AG09309 (cell line): Measurements from ENCODE around the gene PLAC9.

Source experiments
- DNase-seq: peaks from one replicate; pipeline ENCODE4 v3.0.0-alpha.2; 2010; ENCODE audit warnings: low read depth
- H3K4me3 ChIP-seq: 2 replicates; pipeline ENCODE4 v1.5.1; 2011; ENCODE audit warnings: mild to moderate bottlenecking, low read depth, low read length, moderate library complexity; ENCODE audit not compliant: control insufficient read depth
- CTCF ChIP-seq: IDR thresholded peaks from 2 replicates; pipeline ENCODE4 v1.5.1; 2011; ENCODE audit warnings: mild to moderate bottlenecking, low read depth, low read length, inconsistent platforms; ENCODE audit not compliant: insufficient read depth, control insufficient read depth; ENCODE audit errors: missing control alignments

PLAC9 gene

GRCh38 chr10:80171248-80171660 is 38.7 kb downstream of the PLAC9 start:
- H3K4me3 ChIP-seq, result no peak overlapping the region
- no peak for TF ChIP-seq CTCF
- DNase-seq, result no peak

GRCh38 chr10:80172896-80173295 is 40.4 kb downstream of the PLAC9 start:
- DNase-seq, result no peak
- no peak overlapping the region for H3K4me3 ChIP-seq
- no peak for TF ChIP-seq CTCF

GRCh38 chr10:80173466-80173865 is 40.9 kb downstream of the PLAC9 start:
- DNase-seq, result no peak
- TF ChIP-seq CTCF, result no peak
- H3K4me3 ChIP-seq, result no peak overlapping the region

- TF ChIP-seq CTCF, result no peak
- no peak for DNase-seq
- no peak overlapping the region for H3K4me3 ChIP-seq
Measured at GRCh38 chr10:80174641-80175395, 42.3 kb downstream of the PLAC9 start.

GRCh38 chr10:80176526-80176925 is 44.0 kb downstream of the PLAC9 start:
- DNase-seq, result no peak
- H3K4me3 ChIP-seq, result no peak overlapping the region
- TF ChIP-seq CTCF, result no peak

GRCh38 chr10:80177781-80178636 is 45.5 kb downstream of the PLAC9 start:
- TF ChIP-seq CTCF, result no peak
- H3K4me3 ChIP-seq, result no peak overlapping the region
- DNase-seq, result no peak
